GM19324 (cell line): ENCODE data around the gene THOC6.
A peak's percentile ranks its signal among the peaks of the same experiment; 100 is the strongest.

ENCODE experiments used
- ATAC-seq: cut with Tn5 transposase; IDR thresholded peaks from one replicate; pipeline ENCODE4 v1.9.1; 2021; ENCODE audit warnings: mild to moderate bottlenecking, moderate library complexity; ENCODE audit not compliant: unreplicated experiment, low FRiP score

Gene THOC6

DNA sequence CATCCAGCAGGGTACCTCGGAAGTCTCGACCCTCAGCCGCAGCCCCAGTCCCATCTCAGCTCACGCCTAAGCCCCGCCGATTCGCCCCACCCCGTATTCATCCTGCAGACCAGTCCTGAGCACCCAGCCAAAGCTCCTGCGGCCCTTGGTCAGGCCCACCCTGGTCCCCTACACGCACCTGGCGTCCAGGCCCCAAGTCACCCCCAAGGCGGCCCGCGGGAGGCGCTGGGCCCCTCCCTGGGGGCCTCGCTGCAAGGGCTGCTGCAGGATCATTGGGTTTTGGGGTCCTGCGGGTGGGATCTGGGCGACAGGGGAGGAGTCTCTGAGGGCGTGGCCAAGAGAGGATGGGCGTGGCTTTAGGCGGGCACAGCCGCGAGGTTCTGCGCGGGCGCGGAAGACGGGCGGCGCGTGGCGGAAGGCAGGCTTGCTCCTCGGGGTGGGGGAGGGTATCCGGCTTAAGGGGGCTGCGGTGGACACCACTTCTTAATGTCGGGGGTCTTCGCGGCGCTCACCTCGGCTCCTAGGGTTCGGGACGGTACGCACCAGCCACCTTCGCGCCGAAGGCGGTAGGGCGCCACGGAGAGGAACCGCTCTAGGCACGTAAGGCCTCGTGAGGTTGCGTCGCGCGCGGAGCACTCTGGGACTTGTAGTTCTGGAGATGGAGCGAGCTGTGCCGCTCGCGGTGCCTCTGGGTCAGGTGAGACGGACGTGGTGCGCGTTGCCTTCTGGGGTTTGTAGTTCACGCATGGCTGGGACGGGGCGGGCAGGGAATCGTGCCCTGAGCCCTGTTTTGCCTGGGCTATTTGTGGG is at the start of gene THOC6, which contains the start of gene HCFC1R1:
THOC6 (plus strand) TSS at position 367 of the 810 bp plus-strand sequence; CDS start at position 659, 292 bp downstream.
HCFC1R1 (minus strand) TSS at position 274 of the 810 bp plus-strand sequence; CDS start at position 273, 1 bp downstream.
- ATAC-seq, result peak; percentile 71

- no peak for ATAC-seq
Observed at GRCh38 chr16:2974319-2975056, 49.3 kb upstream of the THOC6 start.

GRCh38 chr16:2975161-2975795 is 48.6 kb upstream of the THOC6 start:
- no peak for ATAC-seq

GRCh38 chr16:2976201-2976600 is 47.6 kb upstream of the THOC6 start:
- ATAC-seq, result no peak

GRCh38 chr16:2976673-2977072 is 47.2 kb upstream of the THOC6 start:
- ATAC-seq, result no peak

DNA sequence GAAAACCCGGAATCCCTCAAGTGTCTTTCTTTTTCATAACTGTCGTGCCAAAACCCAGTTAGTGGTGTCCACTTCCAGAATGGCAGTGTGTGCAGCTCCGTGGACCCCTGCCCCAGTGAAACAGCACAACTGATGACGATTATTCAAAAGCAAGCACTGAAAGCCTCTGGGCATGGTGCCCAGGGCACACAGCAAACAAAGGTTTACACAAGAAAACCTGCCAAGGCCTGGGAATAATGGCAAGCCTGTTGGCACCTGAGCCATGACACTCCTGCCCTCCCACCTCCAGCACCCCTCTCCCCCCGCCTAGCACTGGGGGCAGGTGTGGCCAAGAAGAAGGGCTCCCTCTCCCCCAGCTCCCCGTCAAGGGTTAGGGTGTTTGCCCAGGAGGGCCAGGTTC is 46.4 kb upstream of the THOC6 start:
- ATAC-seq, result no peak

DNA sequence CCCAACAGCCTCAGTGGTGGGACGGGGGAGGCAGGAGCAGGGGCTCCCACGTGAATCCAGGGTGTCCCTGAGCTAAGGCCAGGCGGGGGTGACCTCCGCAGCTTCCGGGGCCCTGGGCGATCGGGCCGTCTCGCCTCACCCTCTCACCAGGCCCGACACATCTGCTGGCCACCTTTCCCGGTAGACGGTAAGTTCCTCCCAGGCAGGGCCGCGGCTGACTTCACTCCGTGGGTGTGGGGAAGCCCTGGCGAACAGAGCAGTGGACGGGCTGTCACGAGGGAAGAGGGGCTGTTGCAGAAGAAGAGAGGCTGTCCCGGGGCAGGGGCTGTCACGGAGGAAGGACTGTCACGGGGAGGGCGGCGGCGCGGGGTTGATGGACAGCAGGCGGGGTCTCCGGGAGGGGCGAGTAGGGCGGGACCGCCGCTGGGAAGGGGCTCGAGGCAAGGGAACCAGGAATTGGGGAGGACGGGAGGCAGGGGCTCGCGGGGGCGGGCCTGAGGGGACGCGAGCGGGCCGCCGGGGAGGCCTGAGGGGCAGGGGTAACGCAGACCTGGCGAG is 44.1 kb upstream of the THOC6 start:
- ATAC-seq, result peak; percentile 10

DNA sequence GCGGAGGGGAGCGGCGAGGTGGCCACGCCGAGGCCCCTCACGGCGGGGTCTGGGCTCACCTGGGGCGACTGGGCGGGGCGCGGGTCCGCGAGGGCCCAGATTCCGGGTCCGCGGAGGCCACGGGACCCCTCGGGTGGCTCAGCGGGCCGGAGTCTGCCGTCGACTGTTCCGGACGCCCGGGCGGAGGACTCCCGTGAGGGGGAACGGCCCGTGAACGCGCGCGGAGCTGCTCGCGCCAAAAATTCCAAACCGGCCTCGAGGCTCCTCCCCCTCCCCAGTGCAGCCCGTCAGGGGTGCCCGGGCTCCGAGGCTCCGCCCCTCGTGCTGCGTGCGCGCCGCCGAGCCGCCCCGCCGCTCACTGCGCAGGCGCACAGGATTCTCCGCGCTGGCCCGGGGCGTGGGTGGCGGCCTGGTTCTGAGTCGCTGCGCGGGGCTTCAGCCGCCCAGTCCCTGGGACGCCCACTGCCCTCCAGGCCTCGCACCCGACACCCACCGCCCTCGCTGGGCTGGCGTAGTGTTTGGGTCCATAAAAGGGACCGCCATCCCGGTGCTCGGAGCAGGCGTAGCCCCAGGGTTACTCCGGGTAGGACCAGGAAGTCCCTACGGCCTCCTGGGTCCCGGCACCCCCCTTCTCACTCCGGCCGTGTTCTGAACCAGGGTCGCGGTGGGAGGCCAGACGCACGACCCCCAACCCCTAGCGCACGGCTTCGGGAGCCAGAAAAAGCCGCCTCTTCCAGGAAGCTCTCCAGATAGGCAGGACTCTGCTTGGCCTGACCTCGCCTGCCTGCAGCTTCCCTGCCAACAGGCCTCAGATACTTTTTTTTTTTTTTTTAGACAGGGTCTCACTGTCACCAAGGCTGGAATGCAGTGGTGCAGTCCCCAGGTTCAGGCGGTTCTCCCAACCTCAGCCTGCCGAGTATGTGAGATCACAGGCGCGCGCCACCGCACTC is 43.3 kb upstream of the THOC6 start, which contains the start of gene PKMYT1:
PKMYT1 (minus strand) TSS at position 220 of the 950 bp plus-strand sequence. CDS start 789 bp downstream, outside the sequence.
- peak; percentile 87 for ATAC-seq

DNA sequence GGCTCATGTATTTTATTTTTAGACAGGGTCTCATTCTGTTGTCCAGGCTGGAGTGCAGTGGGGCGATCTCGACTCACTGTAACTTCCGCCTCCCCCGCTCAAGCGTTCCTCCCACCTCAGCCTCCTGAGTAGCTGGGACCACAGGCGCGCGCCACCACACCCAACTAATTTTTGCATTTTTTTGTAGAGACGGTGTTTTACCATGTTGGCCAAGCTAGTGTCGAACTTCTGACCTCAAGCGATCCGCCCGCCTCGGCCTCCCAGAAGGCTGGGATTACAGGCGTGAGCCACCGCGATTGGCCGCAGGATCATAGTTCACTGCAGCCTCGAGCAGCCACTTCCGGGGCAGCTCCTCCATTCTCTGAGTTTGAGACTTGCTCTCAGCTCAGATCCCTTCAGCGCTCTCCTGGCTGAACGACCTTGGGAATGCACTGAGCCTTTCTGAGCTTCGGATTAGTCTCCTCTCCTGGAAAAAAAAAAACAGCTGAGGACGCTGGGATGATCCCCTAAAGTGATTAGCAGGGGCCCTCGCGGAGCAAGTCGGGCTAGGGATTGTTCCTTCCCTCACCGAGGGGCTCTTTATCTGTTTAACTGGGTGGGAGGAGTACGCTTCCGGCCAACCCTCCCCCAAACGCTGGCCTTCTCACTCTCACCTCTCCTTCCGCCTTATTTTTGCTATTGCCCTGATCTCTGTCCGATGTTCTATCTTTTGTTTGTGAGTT is 42.5 kb upstream of the THOC6 start:
- ATAC-seq, result no peak

- no peak for ATAC-seq
Observed at GRCh38 chr16:2981899-2982250, 42.0 kb upstream of the THOC6 start.

DNA sequence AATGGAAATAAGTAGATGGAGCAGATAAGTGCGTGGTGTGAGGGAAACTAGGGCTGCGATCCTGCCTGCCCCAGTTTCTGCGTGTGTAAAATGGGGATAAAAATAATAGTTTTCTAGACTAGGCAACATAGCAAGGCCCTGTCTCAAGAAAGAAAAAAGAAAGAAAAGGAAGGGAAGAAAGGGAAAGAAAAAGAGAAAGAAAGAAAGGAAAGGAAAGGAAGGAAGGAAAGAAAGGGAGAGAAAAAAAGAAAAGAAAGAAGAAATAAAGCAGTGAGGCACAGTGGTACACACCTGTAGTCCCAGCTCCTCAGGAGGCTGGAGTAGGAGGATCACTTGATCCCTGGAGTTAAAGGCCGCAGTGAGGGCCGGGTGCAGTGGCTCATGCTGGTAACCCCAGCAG is 41.4 kb upstream of the THOC6 start:
- no peak for ATAC-seq

DNA sequence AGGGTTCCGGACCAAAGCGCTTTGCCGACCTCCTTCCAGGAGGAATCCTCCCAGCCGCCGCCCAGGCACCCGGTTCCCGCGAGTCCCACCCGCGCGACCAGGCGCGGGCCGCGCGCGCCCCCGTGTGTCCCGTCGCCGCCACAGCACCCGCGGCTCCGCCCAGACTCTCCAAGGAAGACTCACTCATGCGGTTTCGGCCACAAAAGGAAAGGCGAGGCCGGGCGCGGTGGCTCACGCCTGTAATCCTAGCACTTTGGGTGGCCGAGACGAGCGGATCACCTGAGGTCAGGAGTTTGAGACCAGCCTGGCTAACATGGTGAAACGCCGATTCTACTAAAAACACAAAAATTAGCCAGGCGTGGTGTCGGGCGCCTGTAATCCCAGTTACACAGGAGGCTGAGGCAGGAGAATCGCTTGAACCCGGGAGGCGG is 40.1 kb upstream of the THOC6 start:
- ATAC-seq, result no peak

GRCh38 chr16:2985462-2985861 is 38.4 kb upstream of the THOC6 start:
- ATAC-seq, result no peak

GRCh38 chr16:2985893-2986355 is 37.9 kb upstream of the THOC6 start:
- ATAC-seq, result no peak

DNA sequence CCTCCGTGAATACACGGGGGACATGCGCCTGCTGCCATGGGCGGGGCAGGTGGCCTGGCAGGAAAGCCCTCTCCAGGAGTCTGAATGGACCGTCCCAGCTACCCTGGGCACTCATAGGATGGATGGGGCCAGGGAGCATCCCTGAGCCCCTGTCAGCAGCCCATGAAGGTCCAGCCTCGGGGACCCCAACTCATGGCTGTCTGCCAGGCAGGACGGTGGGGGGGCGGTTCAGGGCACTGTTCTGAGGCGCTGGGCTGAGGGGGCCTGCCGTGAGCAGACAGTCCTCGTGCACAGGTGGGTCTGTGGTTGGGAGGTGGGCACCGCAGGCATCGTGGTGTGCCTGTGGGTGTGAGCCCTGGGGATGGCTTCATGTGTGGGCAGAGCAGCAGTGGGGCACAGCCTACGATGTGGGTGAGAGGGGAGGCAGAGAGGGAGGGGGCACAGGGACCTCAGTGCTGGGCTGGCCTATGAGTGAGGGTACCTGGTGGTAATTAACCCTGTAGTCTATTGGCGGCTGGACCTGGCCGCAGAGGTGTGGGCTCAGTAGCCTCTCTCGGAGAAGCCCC is 37.1 kb upstream of the THOC6 start:
- ATAC-seq, result no peak

DNA sequence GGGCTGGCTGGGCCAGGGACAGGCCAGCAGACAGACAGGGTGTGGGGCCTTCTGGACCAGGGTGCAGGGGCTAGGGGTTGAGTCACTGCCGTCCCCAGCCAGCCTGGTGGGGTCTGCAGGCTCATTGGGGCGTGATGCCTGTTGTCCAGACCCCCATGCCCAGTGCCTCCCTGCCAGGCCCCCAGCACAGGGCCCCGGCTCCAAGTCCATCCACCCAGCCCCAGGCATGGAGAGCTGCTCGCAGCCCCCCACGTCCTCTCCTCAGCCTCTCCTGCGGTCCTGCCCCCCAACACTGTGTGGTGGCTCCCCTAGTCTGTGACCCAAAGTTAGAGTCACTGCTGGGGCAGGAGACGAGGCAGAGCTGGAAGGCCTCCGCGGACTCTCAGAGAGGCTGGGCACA is 36.5 kb upstream of the THOC6 start:
- ATAC-seq, result no peak

- no peak for ATAC-seq
Observed at GRCh38 chr16:2987833-2988232, 36.0 kb upstream of the THOC6 start.

GRCh38 chr16:2988590-2989099 is 35.2 kb upstream of the THOC6 start:
- ATAC-seq, result no peak
